ENCODE measurements around the gene ZNF407. TPM values are rescaled to one million over a fixed set of nuclear protein-coding genes. Genes with fewer than 3 reads are reported as not detected.

The ZNF407 gene
- total and polyA plus RNA-seq, 4 donors: 1.9 to 16.5 (median 6.6) TPM

DNA sequence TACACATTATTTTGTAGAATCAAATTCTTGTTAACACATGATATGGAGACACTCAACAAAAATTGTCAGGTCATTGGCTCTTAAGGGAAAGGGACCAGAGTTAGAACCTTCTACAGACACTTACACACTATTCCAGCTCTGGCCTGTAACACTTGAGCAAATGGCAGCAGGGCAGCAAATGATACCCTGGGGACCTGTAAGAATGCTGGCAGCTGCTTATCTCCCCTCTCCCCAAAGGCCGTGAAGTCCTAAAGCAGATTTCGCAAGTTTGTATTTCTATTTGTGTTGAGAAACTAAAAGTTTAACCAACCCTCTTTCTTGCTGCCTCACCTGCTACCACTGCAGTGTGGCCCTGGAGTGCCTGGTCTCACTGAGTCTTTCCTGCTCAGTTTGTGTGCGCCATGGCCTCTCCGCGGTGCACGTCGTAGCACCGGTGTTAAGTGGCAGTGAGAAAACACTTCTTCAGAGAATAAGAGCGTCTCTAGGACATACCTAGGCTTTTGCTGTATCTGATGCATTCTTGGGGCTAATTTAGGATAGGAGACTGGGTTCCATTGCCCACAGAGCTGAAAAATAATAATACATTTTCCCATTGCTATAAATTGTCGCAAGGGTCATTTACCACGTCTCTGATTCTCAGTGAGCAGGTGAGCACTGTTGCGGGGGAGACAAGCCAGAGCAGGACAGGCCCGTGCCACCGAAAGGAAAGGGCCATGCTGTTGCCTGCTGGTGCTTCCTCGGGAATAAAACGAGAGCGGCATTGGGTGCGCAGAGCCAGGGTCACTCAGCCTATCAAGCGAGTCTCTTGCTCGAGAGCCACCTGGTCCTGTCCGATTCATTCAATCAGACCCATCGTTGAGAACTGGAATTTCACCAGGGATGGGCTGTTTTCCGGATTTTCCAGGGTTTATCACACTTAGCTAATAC lies 406.4 kb downstream of the ZNF407 start:
- no peaks in the 10 kb centered on the region for H3K9me3 ChIP-seq (ENCODE audit: control insufficient read depth in 4 of 4, low read length in 3 of 4)
- 95% methylated on average over 23 of the region's 23 CpGs for WGBS
- H3K4me1 ChIP-seq (ENCODE audit: control insufficient read depth in 4 of 4, insufficient read depth in 4 of 4, low read length in 3 of 4): no peaks in the 10 kb centered on the region
- no peaks in the 10 kb centered on the region for H3K36me3 ChIP-seq (ENCODE audit: control insufficient read depth in 4 of 4, insufficient read depth in 3 of 4, low read depth in 1 of 4, low read length in 3 of 4)
- H3K9ac ChIP-seq (ENCODE audit: low read depth in 1 of 2, low read length in 2 of 2): no peak overlapping the region
- H3K27ac ChIP-seq (ENCODE audit: low read depth in 1 of 2, low read length in 2 of 2): no peak overlapping the region
- no peak for DNase-seq (ENCODE audit: low spot score)
- H3K4me3 ChIP-seq (ENCODE audit: low read depth in 1 of 3, low read length in 3 of 3): no peak overlapping the region
- no peaks in the 10 kb centered on the region for H3K27me3 ChIP-seq (ENCODE audit: control insufficient read depth in 4 of 4, insufficient read depth in 4 of 4, low read length in 3 of 4)
- TF ChIP-seq, protein P1, sequence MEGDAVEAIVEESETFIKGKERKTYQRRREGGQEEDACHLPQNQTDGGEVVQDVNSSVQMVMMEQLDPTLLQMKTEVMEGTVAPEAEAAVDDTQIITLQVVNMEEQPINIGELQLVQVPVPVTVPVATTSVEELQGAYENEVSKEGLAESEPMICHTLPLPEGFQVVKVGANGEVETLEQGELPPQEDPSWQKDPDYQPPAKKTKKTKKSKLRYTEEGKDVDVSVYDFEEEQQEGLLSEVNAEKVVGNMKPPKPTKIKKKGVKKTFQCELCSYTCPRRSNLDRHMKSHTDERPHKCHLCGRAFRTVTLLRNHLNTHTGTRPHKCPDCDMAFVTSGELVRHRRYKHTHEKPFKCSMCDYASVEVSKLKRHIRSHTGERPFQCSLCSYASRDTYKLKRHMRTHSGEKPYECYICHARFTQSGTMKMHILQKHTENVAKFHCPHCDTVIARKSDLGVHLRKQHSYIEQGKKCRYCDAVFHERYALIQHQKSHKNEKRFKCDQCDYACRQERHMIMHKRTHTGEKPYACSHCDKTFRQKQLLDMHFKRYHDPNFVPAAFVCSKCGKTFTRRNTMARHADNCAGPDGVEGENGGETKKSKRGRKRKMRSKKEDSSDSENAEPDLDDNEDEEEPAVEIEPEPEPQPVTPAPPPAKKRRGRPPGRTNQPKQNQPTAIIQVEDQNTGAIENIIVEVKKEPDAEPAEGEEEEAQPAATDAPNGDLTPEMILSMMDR (IDR thresholded peaks at IDR 0.05; ENCODE audit: low read depth, low read length, missing input control): no peak
- TF ChIP-seq HNF4G (IDR thresholded peaks at IDR 0.05) (no peak), GABPA (IDR thresholded peaks at IDR 0.05 in 1 of 2, conservative IDR thresholded peaks at IDR 0.05 in 1 of 2) (no peak), HNF4A (conservative IDR thresholded peaks at IDR 0.05) (no peak), JUND (IDR thresholded peaks at IDR 0.05) (no peak), RXRA (IDR thresholded peaks at IDR 0.05) (no peak), EGR1 (IDR thresholded peaks at IDR 0.05; ENCODE audit: low read depth in 2 of 2) (no peak), YY1 (IDR thresholded peaks at IDR 0.05) (no peak), FOXA1 (IDR thresholded peaks at IDR 0.05) (no peak), FOXA2 (IDR thresholded peaks at IDR 0.05) (no peak), RAD21 (IDR thresholded peaks at IDR 0.05) (no peak), NR2F2 (IDR thresholded peaks at IDR 0.05) (no peak), SP1 (IDR thresholded peaks at IDR 0.05) (no peak), TAF1 (conservative IDR thresholded peaks at IDR 0.05) (no peak)
- TF ChIP-seq, protein P2, sequence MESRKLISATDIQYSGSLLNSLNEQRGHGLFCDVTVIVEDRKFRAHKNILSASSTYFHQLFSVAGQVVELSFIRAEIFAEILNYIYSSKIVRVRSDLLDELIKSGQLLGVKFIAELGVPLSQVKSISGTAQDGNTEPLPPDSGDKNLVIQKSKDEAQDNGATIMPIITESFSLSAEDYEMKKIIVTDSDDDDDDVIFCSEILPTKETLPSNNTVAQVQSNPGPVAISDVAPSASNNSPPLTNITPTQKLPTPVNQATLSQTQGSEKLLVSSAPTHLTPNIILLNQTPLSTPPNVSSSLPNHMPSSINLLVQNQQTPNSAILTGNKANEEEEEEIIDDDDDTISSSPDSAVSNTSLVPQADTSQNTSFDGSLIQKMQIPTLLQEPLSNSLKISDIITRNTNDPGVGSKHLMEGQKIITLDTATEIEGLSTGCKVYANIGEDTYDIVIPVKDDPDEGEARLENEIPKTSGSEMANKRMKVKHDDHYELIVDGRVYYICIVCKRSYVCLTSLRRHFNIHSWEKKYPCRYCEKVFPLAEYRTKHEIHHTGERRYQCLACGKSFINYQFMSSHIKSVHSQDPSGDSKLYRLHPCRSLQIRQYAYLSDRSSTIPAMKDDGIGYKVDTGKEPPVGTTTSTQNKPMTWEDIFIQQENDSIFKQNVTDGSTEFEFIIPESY (IDR thresholded peaks at IDR 0.05): no peak
- TF ChIP-seq, protein P3, sequence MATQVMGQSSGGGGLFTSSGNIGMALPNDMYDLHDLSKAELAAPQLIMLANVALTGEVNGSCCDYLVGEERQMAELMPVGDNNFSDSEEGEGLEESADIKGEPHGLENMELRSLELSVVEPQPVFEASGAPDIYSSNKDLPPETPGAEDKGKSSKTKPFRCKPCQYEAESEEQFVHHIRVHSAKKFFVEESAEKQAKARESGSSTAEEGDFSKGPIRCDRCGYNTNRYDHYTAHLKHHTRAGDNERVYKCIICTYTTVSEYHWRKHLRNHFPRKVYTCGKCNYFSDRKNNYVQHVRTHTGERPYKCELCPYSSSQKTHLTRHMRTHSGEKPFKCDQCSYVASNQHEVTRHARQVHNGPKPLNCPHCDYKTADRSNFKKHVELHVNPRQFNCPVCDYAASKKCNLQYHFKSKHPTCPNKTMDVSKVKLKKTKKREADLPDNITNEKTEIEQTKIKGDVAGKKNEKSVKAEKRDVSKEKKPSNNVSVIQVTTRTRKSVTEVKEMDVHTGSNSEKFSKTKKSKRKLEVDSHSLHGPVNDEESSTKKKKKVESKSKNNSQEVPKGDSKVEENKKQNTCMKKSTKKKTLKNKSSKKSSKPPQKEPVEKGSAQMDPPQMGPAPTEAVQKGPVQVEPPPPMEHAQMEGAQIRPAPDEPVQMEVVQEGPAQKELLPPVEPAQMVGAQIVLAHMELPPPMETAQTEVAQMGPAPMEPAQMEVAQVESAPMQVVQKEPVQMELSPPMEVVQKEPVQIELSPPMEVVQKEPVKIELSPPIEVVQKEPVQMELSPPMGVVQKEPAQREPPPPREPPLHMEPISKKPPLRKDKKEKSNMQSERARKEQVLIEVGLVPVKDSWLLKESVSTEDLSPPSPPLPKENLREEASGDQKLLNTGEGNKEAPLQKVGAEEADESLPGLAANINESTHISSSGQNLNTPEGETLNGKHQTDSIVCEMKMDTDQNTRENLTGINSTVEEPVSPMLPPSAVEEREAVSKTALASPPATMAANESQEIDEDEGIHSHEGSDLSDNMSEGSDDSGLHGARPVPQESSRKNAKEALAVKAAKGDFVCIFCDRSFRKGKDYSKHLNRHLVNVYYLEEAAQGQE (IDR thresholded peaks at IDR 0.05): no peak
- TF ChIP-seq, protein P4, sequence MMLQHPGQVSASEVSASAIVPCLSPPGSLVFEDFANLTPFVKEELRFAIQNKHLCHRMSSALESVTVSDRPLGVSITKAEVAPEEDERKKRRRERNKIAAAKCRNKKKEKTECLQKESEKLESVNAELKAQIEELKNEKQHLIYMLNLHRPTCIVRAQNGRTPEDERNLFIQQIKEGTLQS (IDR thresholded peaks at IDR 0.05): no peak
- TF ChIP-seq, protein P5, sequence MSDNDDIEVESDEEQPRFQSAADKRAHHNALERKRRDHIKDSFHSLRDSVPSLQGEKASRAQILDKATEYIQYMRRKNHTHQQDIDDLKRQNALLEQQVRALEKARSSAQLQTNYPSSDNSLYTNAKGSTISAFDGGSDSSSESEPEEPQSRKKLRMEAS (IDR thresholded peaks at IDR 0.05): no peak
